Testis (tissue), 3 donors: ENCODE data around the gene PCDHGA12. TPM values are rescaled to one million over a fixed set of nuclear protein-coding genes. Genes with fewer than 3 reads are reported as not detected.
A peak's percentile ranks its signal among the peaks of the same experiment; 100 is the strongest.
"Not testable (repeated sequence)": the region's sequence is repeated elsewhere in the genome, so short reads cannot be mapped to it uniquely, and the experiment has no call there.

Experiments used
- DNase-seq: peaks from one replicate; pipeline ENCODE4 v3.0.0-alpha.2; 2019
- H3K27ac ChIP-seq, 2 donors: fragments of 200-600 bp; sonication (generic); one replicate each; pipeline ENCODE4 v1.5.1; 2019
- H3K27me3 ChIP-seq: fragments of 200-600 bp; sonication (generic); one replicate; pipeline ENCODE4 v1.5.1; 2019
- H3K36me3 ChIP-seq: fragments of 200-600 bp; sonication (generic); one replicate; pipeline ENCODE4 v1.5.1; 2017; ENCODE audit warnings: low read depth; ENCODE audit errors: missing control alignments
- H3K4me1 ChIP-seq: fragments of 200-600 bp; sonication (generic); one replicate; pipeline ENCODE4 v1.5.1; 2019
- H3K4me3 ChIP-seq, 2 donors: fragments of 200-600 bp; sonication (generic); one replicate each; pipeline ENCODE4 v1.5.1; 2017 to 2019
- H3K9me3 ChIP-seq: fragments of 200-600 bp; sonication (generic); one replicate; pipeline ENCODE4 v1.5.1; 2017
- POLR2A ChIP-seq: fragments of 450-650 bp; IDR thresholded peaks from one replicate; pipeline ENCODE4 v1.6.1; 2017; ENCODE audit warnings: antibody characterized with exemption, mild to moderate bottlenecking, moderate library complexity
- WGBS, 2 donors: methylation state at CpG; one replicate each; pipeline ENCODE4 v1.1.5; 2018; 5-methylcytosine and 5-hydroxymethylcytosine counted together
- intact Hi-C: fragments of 100-400 bp; cut with DNase I; formaldehyde crosslinking; loops from one replicate; pipeline ENCODE4 v1.15.1; 2023; ENCODE audit warnings: low total_unique reads
- polyA plus RNA-seq: library from polyadenylated mRNA; stranded (reverse); fragments of 350-450 nt; fragmentation: Illumina TruSeq; extraction: RNeasy Lipid Tissue Mini Kit (QIAGEN cat#74804); gene quantifications from one replicate; pipeline ENCODE4 v1.2.3, GENCODE V29; 2014; ENCODE audit warnings: low read depth, low replicate concordance; ENCODE audit not compliant: insufficient read depth
- total RNA-seq, 2 donors: library from RNA; depleted of rRNA; stranded (reverse); fragments of >200 nt; gene quantifications; one replicate each; pipeline ENCODE4 v1.2.3, GENCODE V29; 2016
- TF ChIP-seq, protein P1 (sequence below), 3 experiments: fragments of 450-650 bp in 2 of 3; fragments of 200-600 bp in 1 of 3; sonication (generic) in 1 of 3; IDR thresholded peaks; one replicate each; pipeline ENCODE4 v1.5.1; 2016 to 2019; ENCODE audit warnings: antibody characterized with exemption in 3 of 3, mild to moderate bottlenecking in 2 of 3, moderate library complexity in 1 of 3

PCDHGA12 gene
- total and polyA plus RNA-seq, 3 donors from 2014 or later = 2.7 to 11.3 (median 10.3) TPM

DNA sequence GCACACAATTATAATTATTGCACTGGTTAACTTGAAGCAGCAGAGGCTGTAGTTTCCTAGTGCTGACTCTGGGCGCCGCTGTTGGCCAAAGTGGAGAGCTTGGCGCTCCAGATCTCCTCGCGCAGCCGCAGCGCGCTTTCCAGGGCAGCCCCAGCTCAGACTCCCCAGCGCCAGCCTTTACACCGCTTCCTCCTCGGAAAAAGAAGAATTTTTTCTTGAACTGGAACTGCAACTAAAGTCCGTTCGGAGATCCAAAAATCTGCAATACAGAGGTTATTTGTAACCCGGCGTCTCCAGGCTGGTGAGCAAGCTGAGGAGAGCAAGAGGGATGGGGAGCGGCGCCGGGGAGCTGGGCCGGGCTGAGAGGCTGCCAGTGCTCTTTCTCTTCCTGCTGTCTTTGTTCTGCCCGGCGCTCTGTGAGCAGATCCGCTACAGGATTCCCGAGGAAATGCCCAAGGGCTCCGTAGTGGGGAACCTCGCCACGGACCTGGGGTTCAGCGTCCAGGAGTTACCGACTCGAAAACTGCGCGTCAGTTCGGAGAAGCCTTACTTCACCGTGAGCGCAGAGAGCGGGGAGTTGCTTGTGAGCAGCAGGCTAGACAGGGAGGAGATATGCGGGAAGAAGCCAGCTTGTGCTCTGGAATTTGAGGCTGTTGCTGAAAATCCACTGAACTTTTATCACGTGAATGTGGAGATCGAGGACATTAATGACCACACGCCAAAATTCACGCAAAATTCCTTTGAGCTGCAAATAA is 42.6 kb upstream of the PCDHGA12 start, which contains the start of gene PCDHGB4:
Gene PCDHGB4, plus strand, starts transcription at position 142 of the 755 bp plus-strand sequence. Its CDS starts 187 bp downstream, at position 329.
- H3K27me3 ChIP-seq, H3K4me1 ChIP-seq, H3K9me3 ChIP-seq, intact Hi-C loops, H3K36me3 ChIP-seq, H3K27ac ChIP-seq: not testable (repeated sequence)
- DNase-seq = peak; percentile 63
- peak within 1 kb of the TSS in 1 of 2 donors; percentile 11 for H3K4me3 ChIP-seq
- TF ChIP-seq, protein P1, sequence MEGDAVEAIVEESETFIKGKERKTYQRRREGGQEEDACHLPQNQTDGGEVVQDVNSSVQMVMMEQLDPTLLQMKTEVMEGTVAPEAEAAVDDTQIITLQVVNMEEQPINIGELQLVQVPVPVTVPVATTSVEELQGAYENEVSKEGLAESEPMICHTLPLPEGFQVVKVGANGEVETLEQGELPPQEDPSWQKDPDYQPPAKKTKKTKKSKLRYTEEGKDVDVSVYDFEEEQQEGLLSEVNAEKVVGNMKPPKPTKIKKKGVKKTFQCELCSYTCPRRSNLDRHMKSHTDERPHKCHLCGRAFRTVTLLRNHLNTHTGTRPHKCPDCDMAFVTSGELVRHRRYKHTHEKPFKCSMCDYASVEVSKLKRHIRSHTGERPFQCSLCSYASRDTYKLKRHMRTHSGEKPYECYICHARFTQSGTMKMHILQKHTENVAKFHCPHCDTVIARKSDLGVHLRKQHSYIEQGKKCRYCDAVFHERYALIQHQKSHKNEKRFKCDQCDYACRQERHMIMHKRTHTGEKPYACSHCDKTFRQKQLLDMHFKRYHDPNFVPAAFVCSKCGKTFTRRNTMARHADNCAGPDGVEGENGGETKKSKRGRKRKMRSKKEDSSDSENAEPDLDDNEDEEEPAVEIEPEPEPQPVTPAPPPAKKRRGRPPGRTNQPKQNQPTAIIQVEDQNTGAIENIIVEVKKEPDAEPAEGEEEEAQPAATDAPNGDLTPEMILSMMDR (IDR thresholded peaks at IDR 0.05) = peak in 2 of 3 experiments; percentile 53 to 59
- WGBS, 2 donors = 9 to 16% methylated on average over 18 to 19 of the region's 40 CpGs

GRCh38 chr5:141388661-141389060 is 41.6 kb upstream of the PCDHGA12 start:
- no peak overlapping the region for H3K4me3 ChIP-seq
- H3K27ac ChIP-seq = no peak overlapping the region
- H3K9me3 ChIP-seq = no peaks in the 10 kb centered on the region
- TF ChIP-seq, protein P1 (IDR thresholded peaks at IDR 0.05) = no peak
- no peak for TF ChIP-seq POLR2A
- H3K27me3 ChIP-seq = no peaks in the 10 kb centered on the region
- H3K36me3 ChIP-seq = no peaks in the 10 kb centered on the region
- DNase-seq = no peak
- WGBS, 2 donors = 31 to 42% methylated on average over 10 of the region's 10 CpGs
- intact Hi-C loops = no loop called here
- no peaks in the 10 kb centered on the region for H3K4me1 ChIP-seq

GRCh38 chr5:141389153-141390042 is 40.9 kb upstream of the PCDHGA12 start:
- TF ChIP-seq POLR2A = no peak
- TF ChIP-seq, protein P1 (IDR thresholded peaks at IDR 0.05) = no peak
- intact Hi-C loops = no loop called here
- WGBS, 2 donors = 33 to 35% methylated on average over 23 to 73 of the region's 77 CpGs
- no peaks in the 10 kb centered on the region for H3K4me1 ChIP-seq
- H3K36me3 ChIP-seq = no peaks in the 10 kb centered on the region
- no peak for DNase-seq
- H3K4me3 ChIP-seq = no peak overlapping the region
- H3K27ac ChIP-seq = no peak overlapping the region
- no peaks in the 10 kb centered on the region for H3K27me3 ChIP-seq
- no peaks in the 10 kb centered on the region for H3K9me3 ChIP-seq

DNA sequence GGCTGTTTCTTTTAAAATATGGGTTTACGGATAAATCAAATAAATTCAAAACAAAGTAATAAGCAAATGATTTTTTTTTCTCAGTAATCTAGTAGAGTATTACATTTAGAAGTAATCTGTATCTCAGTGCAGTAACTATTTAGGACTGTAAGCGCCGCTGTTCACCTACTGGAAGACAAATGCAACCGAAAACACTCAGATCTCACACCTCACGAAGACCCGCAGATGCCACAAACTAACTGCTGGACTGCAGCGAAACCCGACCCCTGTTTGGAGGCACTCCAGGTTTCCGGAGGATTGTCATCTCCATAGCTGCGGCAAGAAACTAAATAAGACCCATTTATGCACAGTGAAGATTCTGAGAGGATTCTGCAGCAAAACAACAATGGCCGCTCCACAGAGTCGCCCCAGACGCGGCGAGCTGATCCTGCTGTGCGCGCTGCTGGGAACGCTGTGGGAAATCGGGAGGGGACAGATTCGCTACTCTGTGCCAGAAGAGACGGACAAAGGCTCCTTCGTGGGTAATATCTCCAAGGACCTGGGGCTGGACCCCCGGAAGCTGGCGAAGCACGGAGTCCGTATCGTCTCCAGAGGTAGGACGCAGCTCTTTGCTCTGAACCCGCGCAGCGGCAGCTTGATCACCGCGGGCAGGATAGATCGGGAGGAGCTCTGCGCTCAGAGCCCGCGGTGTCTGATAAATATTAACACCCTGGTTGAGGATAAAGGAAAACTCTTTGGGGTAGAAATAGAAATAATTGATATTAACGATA is 37.7 kb upstream of the PCDHGA12 start, which contains the start of gene PCDHGA8:
Gene PCDHGA8, plus strand, starts transcription at position 205 of the 770 bp plus-strand sequence. Its CDS starts 181 bp downstream, at position 386.
- WGBS, 2 donors = 25 to 28% methylated on average over 33 to 38 of the region's 38 CpGs
- DNase-seq = no peak
- Histone ChIP-seq H3K27ac (no peak within 1 kb of the TSS), H3K4me1 (no peaks in the 10 kb centered on the region), H3K9me3 (no peaks in the 10 kb centered on the region), H3K4me3 (peak within 1 kb of the TSS in 1 of 2 donors; percentile 38), H3K36me3 (no peaks in the 10 kb centered on the region), H3K27me3 (no peaks in the 10 kb centered on the region)
- intact Hi-C loops = no loop called here
- TF ChIP-seq POLR2A = no peak
- TF ChIP-seq, protein P1 (IDR thresholded peaks at IDR 0.05) = no peak
